Activated T-cell treated with anti-CD3 and anti-CD28 coated beads for 48 hours (primary cell): ENCODE measurements around the gene RFT1.

Source experiments
- DNase-seq: peaks from one replicate; pipeline ENCODE4 v3.0.0-alpha.2; 2020; ENCODE audit warnings: low read depth

Gene RFT1

DNA sequence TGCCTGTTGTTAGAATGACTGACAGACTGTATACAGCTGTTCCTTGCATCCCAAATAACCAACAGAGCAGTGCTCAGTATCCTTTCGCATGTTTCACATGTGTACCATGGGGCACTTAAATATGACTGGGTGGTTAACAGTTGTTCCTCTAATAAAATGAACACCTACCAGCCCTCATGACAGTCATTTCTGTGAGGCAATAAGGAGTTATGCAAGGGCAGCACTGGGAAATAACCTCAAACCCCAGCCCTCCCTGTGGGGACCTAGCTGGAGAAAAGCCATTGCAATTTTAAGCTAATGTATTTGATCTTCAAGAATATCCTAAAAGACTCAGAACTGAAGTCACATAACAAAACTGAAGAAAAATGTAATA, 7.3 kb downstream of the RFT1 start:
- DNase-seq = no peak

DNA sequence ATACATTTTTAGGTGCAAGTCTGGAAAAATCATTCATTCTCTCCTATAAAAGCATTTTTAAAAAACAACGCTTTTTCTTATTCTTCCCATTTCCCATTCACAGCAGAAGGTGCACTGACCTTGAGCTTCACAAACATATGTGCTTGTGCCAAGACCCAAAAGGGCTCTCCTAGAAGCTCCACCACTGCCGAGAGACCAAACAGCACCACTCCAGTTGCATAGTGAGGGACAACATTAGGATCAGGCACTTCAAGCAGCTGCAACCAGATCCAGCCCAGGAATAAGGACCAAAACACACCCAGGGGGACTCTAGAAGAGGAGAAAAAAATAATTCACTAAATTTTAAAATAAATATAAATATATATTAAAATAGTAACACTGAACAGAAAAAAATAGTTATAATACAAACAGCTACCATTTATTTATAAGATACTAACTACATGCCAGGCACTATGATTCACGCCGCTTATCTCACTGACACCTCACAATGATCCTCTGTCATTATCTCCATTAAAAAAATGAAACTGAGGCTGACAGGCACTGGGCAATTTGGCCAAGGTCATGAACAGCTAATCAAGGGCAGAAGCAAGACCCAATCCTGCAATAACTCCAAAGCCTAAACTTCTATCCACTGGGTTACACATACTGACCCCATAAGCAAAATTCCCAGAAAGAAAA, 7.8 kb downstream of the RFT1 start:
- DNase-seq = no peak

DNA sequence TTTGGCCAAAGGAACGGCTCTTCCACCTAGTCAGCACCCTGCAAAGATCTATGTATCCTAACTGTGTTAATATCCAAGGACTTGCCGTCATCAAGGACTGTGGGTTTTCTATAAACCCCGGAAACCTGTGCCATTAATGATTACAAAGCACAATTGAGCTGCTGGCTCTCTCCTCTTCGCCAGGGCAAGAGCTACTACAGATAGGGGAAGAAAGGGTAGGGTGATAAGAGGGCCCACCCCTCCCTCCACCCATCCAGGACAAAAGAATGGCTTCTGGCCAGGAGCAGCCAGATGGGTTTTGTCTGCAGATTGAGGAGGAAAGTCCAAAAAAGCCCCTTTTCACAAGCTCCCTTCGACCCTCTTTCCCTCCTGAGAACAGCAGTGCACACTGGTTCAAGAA, 9.9 kb downstream of the RFT1 start:
- no peak for DNase-seq

DNA sequence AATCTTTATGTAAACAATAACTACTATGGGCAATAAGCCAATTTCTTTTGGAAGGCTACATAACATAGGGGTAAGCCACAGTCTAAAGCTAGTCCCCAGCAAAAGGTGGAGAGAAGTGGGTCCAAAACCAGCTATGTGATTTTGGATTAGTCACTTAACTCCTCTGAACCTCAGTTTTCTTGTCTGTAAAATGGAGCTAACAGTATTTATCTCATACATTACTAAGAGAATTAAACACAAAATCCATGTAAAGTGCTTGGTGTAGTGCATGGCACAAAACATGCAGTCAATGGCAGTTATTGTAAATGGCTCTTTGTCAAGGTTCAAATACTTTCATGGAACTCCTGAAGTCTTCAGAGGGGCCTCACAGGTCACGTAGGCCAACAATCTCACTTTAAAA, 13.3 kb downstream of the RFT1 start:
- no peak for DNase-seq

DNA sequence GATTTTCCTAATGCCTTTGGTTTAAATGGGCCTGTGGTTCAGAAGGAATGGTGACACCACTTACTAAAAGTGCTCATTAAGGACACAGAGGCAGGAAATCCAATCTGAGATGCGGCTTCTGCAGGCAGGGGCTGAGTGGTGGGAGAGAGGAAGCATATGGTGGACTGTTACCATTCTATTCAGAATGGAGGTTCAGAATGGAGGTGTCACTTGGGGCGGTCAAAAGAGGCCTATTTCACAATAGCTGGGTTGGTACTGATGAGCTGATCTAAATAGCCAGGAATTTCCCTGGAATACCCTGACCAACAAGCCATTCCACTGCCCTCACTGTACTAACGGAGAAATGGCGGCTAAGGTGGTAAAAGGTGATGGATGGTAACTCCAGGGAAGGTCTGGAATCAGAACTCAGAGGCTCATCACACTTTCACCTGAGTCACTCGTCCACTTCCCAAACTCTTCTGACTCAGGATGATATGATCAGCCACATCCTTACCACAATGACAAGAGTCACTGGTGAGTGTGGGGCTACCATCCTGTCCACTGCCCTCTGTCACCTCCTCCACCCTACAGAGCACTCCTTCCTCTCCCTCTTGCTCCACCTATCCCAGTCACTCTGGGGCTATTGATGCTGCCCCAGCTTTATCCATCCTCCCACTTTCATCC, 15.7 kb downstream of the RFT1 start:
- DNase-seq = no peak

DNA sequence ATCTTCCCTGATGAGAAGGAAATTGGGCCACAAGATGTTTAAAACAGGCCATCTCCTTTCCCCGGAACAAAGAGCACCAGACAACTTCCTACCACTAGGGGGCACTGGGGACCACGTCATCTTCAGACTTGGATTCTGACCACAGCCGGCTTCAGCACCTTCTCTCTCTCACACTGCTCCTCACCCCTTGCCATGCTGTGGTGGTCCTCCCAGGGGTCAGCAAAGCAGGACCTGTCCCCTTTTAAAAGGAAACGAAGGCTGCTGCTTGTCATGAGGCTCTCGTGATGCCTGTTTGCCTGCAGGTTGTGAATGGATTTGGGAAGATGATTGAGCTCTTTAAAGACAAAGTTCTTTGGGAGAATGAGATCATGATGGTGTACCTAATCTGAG, 16.2 kb downstream of the RFT1 start:
- peak; percentile 69 for DNase-seq

DNA sequence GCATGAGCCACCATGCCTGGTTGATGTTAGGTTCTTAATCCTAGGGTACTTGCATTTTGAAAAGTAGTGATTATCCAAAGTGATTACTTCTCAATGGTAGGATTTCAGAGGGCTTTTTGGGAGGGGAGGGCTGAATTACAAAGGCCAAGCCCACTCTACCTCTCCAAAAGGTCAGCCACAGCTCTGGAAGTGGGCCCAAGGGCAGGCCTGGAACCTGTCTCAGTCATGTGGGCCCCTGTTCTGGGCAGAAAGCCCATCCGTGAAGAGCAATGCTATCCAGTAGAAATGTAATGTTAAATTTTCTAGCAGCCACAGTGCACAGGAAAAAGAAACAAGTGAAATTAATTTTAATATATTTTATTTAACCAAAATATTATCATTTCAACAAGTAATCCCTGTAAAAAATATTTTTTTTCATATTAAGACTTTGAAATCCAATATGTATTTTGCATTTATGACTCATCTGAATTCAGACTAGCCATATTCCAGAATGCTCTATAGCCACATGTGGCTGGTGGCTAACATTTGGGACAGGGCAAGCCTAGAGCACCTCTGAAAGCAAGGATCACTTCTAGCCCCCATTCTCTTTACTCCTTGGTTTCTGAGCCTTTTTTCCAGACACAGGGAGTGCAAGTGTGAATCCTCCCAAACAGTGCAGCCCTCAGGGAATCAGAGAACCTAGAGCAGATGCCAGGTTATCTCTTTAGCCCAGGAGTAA, 16.8 kb downstream of the RFT1 start:
- DNase-seq = no peak

DNA sequence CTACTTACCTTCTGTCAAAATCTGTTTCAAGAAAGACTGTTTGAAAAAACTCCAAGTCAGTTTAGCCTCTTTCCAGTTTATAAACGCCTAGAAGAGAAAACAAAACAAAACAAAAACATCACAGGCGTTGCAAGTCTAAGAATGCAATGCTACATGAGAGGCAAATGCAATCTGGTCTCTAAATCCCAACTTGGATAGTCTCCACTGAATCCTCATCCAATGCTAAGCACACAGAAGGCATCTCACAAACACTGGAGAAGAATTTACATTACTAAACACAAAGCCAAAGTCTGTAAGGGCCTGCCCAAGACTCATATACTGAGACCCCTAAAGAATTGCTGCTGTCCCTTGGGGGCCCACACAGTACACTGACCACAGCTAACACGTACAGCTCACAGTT, 18.4 kb downstream of the RFT1 start:
- no peak for DNase-seq

DNA sequence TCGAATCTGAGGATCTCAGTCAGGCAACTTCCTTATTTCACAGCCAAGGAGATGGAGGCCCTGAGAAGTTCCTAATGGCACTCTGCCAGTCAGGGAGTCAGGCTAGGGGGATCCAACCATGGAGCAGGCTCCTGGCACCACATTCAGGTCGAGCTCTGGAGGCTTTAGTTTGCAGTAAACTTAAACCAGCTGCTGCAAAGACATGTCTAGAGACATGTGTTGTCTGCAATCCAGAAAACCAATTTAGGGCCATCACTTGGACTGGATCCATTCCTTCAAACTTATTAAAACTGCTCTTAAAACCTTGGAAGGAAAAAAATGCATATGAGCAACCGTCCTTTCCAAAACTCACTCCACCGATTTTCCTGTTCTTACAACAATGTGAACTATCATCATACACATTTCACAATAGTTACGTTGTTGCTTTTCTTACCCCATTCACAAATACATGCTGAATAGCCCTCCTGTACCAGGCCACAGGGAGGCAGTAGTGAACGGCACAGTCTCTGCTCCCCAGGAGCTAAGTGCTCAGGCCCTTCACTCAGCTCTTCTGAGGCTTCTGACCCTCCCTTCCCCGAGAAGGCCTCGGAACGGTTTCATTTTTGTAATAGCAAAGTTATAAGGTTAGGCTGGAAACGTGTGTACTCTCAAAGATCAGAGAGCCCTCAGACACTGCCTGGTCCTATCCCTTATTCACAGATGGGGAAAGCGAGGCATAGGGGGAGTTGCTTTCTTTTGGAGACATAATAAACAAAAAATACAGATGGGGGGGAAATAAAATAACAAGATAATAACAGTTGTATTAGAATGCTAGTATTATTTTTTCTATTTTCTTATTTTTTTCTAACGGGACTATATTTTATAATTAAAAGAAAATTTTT, 20.1 kb downstream of the RFT1 start:
- DNase-seq = peak; percentile 40

DNA sequence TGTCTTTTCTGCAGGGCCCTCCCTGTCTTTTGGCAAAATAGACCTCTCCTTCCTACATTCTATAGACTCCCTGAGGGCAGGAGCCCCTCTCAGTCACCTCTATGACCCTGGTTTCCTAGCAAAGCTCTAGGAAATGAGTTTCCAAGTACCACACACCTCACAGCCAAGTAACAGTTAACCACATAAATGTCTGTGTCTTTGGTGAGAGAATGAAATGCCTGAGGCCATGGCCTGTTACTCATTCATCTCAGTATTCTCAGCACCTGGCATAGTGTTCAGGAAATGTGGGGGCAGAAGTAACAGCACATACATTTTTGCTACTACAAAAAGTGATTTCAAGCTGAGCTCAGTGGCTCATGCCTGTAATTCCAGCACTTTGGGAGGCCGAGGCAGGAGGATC, 21.0 kb downstream of the RFT1 start:
- DNase-seq = peak; percentile 9

DNA sequence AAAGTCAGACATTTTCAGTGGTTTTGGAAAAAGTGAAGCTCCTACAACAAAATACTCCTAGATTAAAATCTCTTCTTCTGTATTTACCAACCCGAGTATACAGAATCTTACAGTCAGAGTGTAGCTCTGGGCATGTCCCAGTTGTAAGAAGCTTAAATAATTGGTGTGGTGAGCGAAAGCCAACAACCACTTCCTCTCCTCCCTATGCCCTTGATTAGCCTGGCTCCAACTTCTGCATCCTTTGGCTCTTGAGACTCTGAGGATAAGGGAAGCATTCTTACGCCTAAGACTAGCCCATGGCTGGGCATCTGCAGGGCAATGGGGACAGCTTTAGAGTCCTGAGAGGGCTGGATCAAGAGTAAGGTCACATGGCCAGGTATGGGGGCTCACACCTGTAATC, 25.5 kb downstream of the RFT1 start:
- no peak for DNase-seq

DNA sequence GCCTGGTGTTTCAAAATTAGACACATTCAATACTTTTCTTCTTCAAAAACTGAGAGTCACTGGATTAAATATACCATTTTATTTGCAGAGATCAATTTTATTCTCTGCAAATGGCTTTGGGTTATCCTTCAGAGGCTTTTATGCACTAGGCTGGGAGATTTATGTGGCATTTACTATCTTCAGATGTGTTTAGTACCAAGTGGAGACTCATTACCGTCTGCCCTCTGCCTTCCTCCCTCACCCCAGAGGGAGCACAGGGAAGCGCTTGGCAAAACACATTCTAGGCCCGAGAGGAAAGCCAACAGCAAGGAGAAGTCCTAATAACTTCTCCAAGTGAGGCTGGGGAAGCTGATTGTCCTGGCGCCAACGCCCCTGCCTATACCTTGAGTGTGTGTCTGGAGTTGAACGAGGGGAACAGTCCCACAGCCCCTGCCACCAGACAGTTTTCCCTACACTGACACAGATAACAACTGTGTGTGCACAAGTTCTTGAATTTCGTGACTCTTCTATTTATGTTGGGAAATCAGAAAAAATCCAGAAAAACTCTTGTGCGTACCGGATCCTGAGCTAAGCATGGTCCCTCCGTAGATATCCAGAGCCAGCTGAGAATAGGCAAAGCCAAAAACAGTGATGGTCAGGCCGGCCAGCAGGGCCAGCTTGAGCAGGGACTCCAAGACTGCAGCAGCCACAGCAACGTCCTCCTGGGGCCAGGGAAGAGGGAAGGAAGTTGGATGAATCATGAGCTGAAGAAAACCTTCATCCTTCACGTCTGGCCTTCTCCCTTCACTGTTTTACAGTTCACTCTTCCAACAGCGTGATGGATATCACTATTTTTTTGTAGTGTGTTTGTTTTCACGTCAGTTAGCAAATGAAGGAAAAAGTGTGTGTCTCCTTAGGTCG, 26.6 kb downstream of the RFT1 start:
- DNase-seq = no peak

DNA sequence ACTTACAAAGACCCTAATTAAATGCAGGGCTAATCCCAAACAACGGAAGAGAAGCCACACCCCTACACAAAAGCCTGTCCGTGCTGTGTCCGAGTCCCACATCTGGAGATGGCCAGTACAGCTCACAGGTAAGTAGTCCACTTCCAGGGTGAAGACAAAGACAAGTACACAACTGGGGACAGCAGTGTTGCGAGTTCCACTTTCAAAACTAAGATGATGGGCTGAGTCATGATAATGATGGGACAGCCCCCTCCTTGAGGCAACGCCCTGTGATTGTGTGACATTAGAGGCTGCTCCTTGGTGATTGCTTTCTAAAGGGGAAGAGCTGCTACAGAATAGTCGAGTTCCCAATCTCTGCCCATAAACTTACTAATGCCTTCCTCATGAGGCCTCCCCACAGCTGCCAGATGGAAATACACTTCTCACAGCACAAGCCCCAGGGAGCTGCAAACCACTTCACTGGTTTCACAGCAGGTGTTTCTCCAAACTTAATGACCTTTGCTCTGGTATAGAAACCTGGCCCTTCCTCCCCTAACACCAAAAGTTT, 27.6 kb downstream of the RFT1 start:
- DNase-seq = peak; percentile 17

DNA sequence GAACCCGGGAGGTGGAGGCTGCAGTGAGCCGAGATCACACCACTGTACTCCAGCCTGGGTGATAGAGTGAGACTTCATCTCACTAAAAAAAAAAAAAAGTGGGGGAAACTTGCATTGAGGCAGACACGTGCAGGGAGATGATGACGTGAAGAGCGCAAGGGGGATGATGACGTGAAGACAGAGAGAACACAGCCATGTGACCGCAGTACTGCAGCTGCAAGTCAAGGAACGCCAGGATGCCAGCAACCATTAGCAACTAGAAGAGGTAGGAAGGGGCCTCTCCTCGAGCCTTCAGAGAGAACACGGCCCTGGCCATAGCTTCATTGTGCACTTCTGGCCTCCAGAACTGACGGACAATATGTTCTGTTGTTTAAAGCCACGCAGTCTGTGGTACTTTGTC, 28.3 kb downstream of the RFT1 start:
- DNase-seq = no peak

DNA sequence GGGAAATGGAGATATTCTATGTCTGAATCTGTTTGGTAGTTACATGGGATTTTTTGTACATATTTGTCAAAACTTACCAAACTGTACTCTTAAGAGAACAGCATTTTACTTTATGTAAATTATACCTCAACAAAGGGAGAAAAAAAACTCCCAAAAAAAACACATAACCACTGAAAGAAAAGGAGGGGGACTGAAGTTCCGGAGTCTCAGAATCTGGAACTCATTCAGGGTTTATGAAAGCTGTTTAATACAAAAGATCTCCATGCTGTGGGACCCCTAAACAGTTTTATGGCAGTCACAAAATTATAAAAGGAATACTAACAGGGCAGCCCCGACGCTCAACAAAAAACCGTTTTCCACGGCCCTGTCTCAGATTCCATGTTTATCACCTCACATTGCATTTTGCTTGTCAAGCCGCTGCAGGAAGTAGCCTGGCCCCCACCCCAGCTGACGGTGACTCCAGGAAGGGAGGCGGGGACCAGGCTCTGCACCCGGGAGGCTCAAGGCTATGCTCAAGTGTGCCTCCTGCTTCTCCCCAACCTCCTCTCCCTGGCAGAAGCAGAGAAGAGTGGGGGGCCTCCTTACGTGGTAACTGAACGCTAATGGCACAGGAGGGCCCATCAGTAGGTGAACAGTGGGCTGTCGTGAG, 29.3 kb downstream of the RFT1 start:
- no peak for DNase-seq

DNA sequence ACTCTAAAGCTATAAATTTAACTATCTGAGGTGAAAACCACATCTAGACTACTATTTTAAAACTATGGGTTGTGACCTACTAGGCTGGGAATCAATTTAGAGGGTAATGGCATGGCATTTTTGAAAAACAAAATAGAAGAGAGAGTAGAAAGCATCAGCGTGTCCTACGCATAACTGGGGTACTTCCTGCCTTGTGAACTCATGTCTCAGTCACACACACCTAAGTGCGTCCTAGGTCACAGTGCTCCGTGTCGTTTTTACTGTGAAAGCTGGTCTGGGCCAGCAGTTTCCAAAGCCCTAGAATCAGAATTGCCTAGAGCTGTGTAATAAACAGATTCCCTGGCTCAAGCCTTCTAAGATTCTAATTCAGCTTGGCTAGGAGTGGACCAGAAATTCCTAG, 32.3 kb downstream of the RFT1 start:
- no peak for DNase-seq

DNA sequence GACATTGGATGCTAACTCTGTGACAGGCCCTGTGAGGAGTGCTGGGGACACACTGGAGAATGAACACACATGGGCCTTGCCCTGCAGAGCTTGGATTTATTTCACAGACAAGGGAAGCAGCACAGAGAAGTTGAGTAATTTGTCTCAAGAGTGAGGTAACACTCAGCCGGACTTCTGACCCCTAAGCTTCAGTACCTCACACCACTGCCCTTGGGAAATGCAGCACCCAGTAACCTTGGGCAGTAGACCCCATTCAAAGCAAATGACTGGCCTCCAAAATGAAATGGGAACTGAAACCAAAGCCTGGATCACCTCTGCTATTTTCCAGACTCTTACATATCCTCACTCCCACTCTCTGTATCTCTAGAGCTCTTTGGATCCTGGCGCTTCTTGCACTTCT, 37.3 kb downstream of the RFT1 start:
- no peak for DNase-seq

DNA sequence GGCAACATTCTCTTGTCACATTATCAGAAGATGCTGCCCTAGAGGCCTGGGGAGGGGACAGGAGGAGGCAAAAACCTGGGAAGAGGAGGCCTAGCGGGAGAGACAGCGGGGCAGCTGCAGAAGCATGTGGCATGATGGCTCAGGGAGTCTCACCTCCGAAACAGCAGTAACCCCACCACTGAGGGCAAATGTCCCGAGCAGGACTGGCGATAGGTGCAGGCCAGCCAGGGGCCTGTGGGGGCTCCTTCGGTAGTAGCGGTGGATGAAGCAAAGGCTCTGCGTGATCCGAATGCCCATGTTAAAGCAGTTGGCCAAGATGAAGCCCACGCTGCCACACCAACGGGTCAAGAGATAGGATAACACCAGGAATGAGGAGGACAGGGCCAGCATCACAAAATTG, 38.0 kb downstream of the RFT1 start:
- DNase-seq = no peak

DNA sequence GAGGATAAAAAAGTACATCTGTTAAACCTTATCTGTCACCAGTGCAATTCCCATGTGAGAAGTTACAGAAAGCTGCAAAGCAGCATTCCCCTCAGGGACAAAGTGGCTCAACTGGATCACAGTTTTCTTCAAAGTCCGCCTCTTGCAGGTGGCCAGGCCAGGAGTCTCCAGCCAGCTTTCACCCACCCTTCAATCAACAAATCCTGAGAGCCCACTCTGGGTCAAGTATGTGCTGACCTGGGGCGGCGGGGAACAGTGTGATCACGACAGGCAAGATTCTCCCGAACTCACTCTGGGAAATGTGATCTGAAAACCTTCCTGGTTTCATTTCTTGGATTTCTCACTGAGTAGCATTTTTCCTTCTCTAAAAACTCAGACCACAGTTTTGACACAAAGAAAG, 39.2 kb downstream of the RFT1 start:
- no peak for DNase-seq

DNA sequence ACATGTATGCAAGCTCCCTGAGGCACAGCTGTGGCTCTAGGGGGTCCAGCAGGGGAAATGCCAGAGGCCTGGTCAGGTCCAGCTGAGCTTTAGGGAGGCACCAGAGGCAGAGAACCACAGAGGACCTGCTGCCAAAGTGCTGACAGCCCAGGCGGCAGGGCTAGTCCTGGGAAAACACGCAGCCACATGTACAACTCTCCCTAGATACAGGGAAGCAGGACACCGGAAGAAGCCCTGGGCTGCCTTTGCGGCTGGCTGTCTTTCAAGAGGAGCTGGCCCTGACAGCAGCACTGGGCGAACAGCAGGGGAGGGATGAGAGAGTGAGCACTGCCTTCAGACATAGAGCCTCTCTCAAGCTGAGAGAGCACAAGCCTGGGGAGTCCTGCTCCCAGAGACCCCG, 40.7 kb downstream of the RFT1 start:
- DNase-seq = no peak

DNA sequence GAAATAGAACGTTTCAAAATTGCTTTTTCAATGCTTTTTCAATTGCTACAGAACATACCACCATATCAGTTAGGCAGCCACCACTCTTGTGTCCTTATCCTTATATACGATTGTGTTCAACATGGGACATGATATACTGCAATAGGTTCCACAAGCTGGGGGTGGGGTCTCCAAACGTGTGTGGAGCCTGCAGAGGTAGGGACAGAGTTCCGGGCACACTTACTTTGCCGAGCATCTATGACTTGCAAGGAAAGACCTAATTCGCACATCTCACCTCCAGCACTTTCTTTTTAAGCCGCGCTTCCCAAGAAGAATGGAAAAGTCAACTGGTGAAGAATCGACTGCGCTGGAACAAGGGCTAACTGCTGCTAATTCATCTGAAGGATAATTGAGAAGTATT, 44.8 kb downstream of the RFT1 start:
- no peak for DNase-seq
